HG03280 (cell line): ENCODE data around the gene POT1.

Experiments
- ATAC-seq: cut with Tn5 transposase; IDR thresholded peaks from one replicate; pipeline ENCODE4 v1.9.1; 2021; ENCODE audit warnings: mild to moderate bottlenecking, moderate library complexity; ENCODE audit not compliant: unreplicated experiment

The POT1 gene

DNA sequence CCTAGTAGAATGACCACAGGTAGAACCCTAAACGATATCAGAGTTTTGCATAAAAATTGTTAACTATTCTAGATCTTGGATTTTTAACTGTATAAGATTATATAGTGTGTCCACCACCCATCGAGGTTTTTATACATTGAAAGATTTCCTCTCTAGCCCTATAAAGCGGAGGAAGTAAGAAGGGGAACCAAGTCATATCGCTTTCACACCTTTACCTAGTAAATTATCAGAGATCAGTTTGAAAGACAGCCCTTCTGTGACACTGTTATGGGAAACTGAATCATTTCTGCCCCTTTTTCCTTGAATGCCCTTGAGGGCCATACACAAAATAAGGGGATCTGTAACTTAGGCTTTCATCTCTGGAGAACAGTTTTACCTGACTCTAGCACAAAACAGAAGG lies 155.7 kb downstream of the POT1 start:
- ATAC-seq: no peak

DNA sequence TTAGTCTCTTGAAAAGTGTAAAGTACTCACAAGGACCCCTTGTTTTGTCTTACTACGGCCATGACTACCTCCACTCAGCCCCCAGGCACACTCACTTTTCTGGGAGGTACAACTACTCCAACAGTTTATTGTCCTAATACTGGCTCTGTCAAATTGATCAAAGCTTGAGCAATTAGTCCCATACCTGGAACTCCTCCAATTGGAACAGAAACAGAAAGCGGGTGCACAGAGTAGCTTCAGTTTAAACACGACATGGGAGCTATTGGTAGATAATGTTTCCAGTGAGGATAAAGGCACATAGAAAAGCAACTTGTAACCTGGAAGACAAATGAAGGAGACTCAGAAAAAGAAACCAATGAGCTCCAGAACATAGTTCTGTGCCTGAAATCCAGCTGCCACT lies 156.3 kb downstream of the POT1 start:
- ATAC-seq: no peak
